GM23248 (cell line): ENCODE measurements around the gene UBL5. TPM values are rescaled to one million over a fixed set of nuclear protein-coding genes. Genes with fewer than 3 reads are reported as not detected.

Experiments
- DNase-seq: peaks from one replicate; pipeline ENCODE4 v3.0.0-alpha.2; 2015
- H2AFZ ChIP-seq: fragments of 200-600 bp; sonication (generic); 2 replicates; pipeline ENCODE4 v1.6.1; 2016; ENCODE audit warnings: antibody characterized with exemption
- H3F3A ChIP-seq: fragments of 200-600 bp; sonication (generic); 2 replicates; pipeline ENCODE4 v1.6.1; 2016; ENCODE audit warnings: mild to moderate bottlenecking, antibody characterized with exemption, mixed run types; ENCODE audit not compliant: insufficient read depth
- H3K27ac ChIP-seq: fragments of 200-600 bp; sonication (generic); 2 replicates; pipeline ENCODE4 v1.5.1; 2016; ENCODE audit warnings: mild to moderate bottlenecking
- H3K27me3 ChIP-seq: fragments of 200-600 bp; sonication (generic); replicated peaks from 2 replicates; pipeline ENCODE4 v1.6.1; 2016; ENCODE audit warnings: mild to moderate bottlenecking; ENCODE audit not compliant: insufficient read depth
- H3K36me3 ChIP-seq: fragments of 200-600 bp; sonication (generic); 2 replicates; pipeline ENCODE4 v1.6.1; 2016; ENCODE audit warnings: low read depth, mild to moderate bottlenecking
- H3K4me1 ChIP-seq: fragments of 200-600 bp; sonication (generic); 2 replicates; pipeline ENCODE4 v1.6.1; 2016; ENCODE audit warnings: mild to moderate bottlenecking; ENCODE audit not compliant: insufficient read depth
- H3K4me2 ChIP-seq: fragments of 200-600 bp; sonication (generic); one replicate; pipeline ENCODE4 v1.6.1; 2016; ENCODE audit warnings: mild to moderate bottlenecking; ENCODE audit not compliant: unreplicated experiment
- H3K4me3 ChIP-seq: fragments of 200-600 bp; sonication (generic); 2 replicates; pipeline ENCODE4 v1.5.1; 2016; ENCODE audit warnings: mild to moderate bottlenecking
- H3K79me2 ChIP-seq: fragments of 200-600 bp; sonication (generic); 2 replicates; pipeline ENCODE4 v1.6.1; 2016; ENCODE audit warnings: mild to moderate bottlenecking; ENCODE audit not compliant: insufficient read depth
- H3K9ac ChIP-seq: fragments of 200-600 bp; sonication (generic); 2 replicates; pipeline ENCODE4 v1.6.1; 2016; ENCODE audit warnings: mild to moderate bottlenecking
- H3K9me2 ChIP-seq: fragments of 200-600 bp; sonication (generic); 2 replicates; pipeline ENCODE4 v1.6.1; 2016; ENCODE audit warnings: mixed run types, mild to moderate bottlenecking, moderate library complexity; ENCODE audit not compliant: insufficient read depth
- H3K9me3 ChIP-seq: fragments of 200-600 bp; sonication (generic); one replicate; pipeline ENCODE4 v1.6.1; 2017; ENCODE audit warnings: low read depth
- H4K20me1 ChIP-seq: fragments of 200-600 bp; sonication (generic); 2 replicates; pipeline ENCODE4 v1.6.0; 2016; ENCODE audit not compliant: insufficient read depth
- EZH2 ChIP-seq: fragments of 200-600 bp; sonication (generic); IDR thresholded peaks from 2 replicates; pipeline ENCODE4 v1.6.1; 2018; ENCODE audit warnings: antibody characterized with exemption, mild to moderate bottlenecking; ENCODE audit not compliant: insufficient read depth, poor library complexity, severe bottlenecking
- EZH2phosphoT487 ChIP-seq: fragments of 200-600 bp; sonication (generic); IDR thresholded peaks from 2 replicates; pipeline ENCODE4 v1.6.1; 2018; ENCODE audit warnings: antibody characterized with exemption, moderate library complexity, mild to moderate bottlenecking, low read depth; ENCODE audit not compliant: insufficient read depth
- WGBS, 2 experiments: methylation state at CpG; one replicate each; pipeline ENCODE4 v1.1.6; 2015 to 2017; ENCODE audit warnings: low lambda C conversion rate in 2 of 2, low coverage in 1 of 2; ENCODE audit errors: missing lambda C conversion rate in 2 of 2; 5-methylcytosine and 5-hydroxymethylcytosine counted together
- in situ Hi-C: fragments of 300-500 bp; cut with MboI; formaldehyde crosslinking; loops from 2 replicates; pipeline ENCODE4 v1.15.0; 2020
- polyA plus RNA-seq: library from polyadenylated mRNA; unstranded; fragments of >200 nt; fragmentation: Nextera tagmentation; extraction: Ambion mirVana; gene quantifications from 2 replicates; pipeline ENCODE4 v1.2.1, GENCODE V29; 2016
- total RNA-seq: library from RNA; depleted of rRNA; stranded (reverse); fragments of >200 nt; shearing (Covaris generic); gene quantifications from 2 replicates; pipeline ENCODE4 v1.2.3, GENCODE V29; 2014

Gene UBL5
- total and polyA plus RNA-seq, 2 experiments from 2014 or later, result 392 to 605 TPM

GRCh38 chr19:9791552-9792205, 36.0 kb upstream of the UBL5 start:
- DNase-seq, result peak; percentile 97

GRCh38 chr19:9792206-9793070, 35.3 kb upstream of the UBL5 start:
- Histone ChIP-seq H3K9me2 (no peaks in the 10 kb centered on the region), H3K36me3 (no peaks in the 10 kb centered on the region), H3K27ac (peak overlapping the region; percentile 69), H3K4me2 (peak overlapping the region; percentile 74), H2AFZ (peak overlapping the region; percentile 95), H3K9ac (peak overlapping the region; percentile 77), H3K27me3 (no peaks in the 10 kb centered on the region), H3K4me1 (no peaks in the 10 kb centered on the region), H3K9me3 (no peaks in the 10 kb centered on the region), H3K79me2 (no peaks in the 10 kb centered on the region), H4K20me1 (no peaks in the 10 kb centered on the region), H3K4me3 (peak overlapping the region; percentile 88), H3F3A (peaks cover 27% of the 10 kb centered on the region)
- no peak for TF ChIP-seq EZH2
- TF ChIP-seq EZH2phosphoT487, result no peak
- in situ Hi-C loops, result loop anchor here (25.0 kb wide), 1 partner anchor 480 kb away; the partner anchor contains the start of genes ZNF559 and ZNF699
- 0 to 6% methylated on average over 16 to 70 of the region's 70 CpGs for WGBS, 2 experiments
- peak; percentile 98 for DNase-seq

More at GRCh38 chr19:9791552-9792205, 36.0 kb upstream of the UBL5 start:
- H3K9me3 ChIP-seq, result no peaks in the 10 kb centered on the region
- in situ Hi-C loops, result loop anchor here (25.0 kb wide), 1 partner anchor 479 kb away; the partner anchor contains the start of genes ZNF559 and ZNF699
- peak overlapping the region; percentile 69 for H3K27ac ChIP-seq
- H3K9me2 ChIP-seq, result no peaks in the 10 kb centered on the region
- H3K79me2 ChIP-seq, result no peaks in the 10 kb centered on the region
- H3K4me1 ChIP-seq, result no peaks in the 10 kb centered on the region
- H3K36me3 ChIP-seq, result no peaks in the 10 kb centered on the region
- WGBS, 2 experiments, result 3 to 4% methylated on average over 7 to 50 of the region's 50 CpGs
- no peaks in the 10 kb centered on the region for H3K27me3 ChIP-seq
- H3K4me3 ChIP-seq, result peak overlapping the region; percentile 88
- H3K4me2 ChIP-seq, result peak overlapping the region; percentile 74
- peak overlapping the region; percentile 95 for H2AFZ ChIP-seq
- peaks cover 24% of the 10 kb centered on the region for H3F3A ChIP-seq
- no peaks in the 10 kb centered on the region for H4K20me1 ChIP-seq
- H3K9ac ChIP-seq, result peak overlapping the region; percentile 77
- TF ChIP-seq EZH2 (no peak), EZH2phosphoT487 (no peak)

GRCh38 chr19:9793071-9793591, 34.6 kb upstream of the UBL5 start:
- H3K4me2 ChIP-seq, result peak overlapping the region; percentile 67
- H3K9ac ChIP-seq, result peak overlapping the region; percentile 77
- DNase-seq, result peak; percentile 76
- no peaks in the 10 kb centered on the region for H3K27me3 ChIP-seq
- peak overlapping the region; percentile 95 for H2AFZ ChIP-seq
- 19 to 21% methylated on average over 25 to 36 of the region's 36 CpGs for WGBS, 2 experiments
- TF ChIP-seq EZH2, result no peak
- H3F3A ChIP-seq, result peaks cover 27% of the 10 kb centered on the region
- no peaks in the 10 kb centered on the region for H3K36me3 ChIP-seq
- no peaks in the 10 kb centered on the region for H3K9me2 ChIP-seq
- H3K9me3 ChIP-seq, result no peaks in the 10 kb centered on the region
- peak overlapping the region; percentile 88 for H3K4me3 ChIP-seq
- H4K20me1 ChIP-seq, result no peaks in the 10 kb centered on the region
- H3K4me1 ChIP-seq, result no peaks in the 10 kb centered on the region
- H3K79me2 ChIP-seq, result no peaks in the 10 kb centered on the region
- in situ Hi-C loops, result loop anchor here (25.0 kb wide), 1 partner anchor 481 kb away; the partner anchor contains the start of genes ZNF559 and ZNF699
- H3K27ac ChIP-seq, result peak overlapping the region; percentile 66

GRCh38 chr19:9796113-9796773, 31.5 kb upstream of the UBL5 start:
- TF ChIP-seq EZH2phosphoT487 (no peak), EZH2 (no peak)
- H3K4me3 ChIP-seq, result no peak overlapping the region
- no peaks in the 10 kb centered on the region for H3K4me1 ChIP-seq
- no peaks in the 10 kb centered on the region for H4K20me1 ChIP-seq
- no peak overlapping the region for H3K4me2 ChIP-seq
- peak overlapping the region; percentile 76 for H2AFZ ChIP-seq
- 41 to 43% methylated on average over 6 of the region's 6 CpGs for WGBS, 2 experiments
- no peaks in the 10 kb centered on the region for H3K36me3 ChIP-seq
- in situ Hi-C loops, result loop anchor here (25.0 kb wide), 1 partner anchor 484 kb away; the partner anchor contains the start of genes ZNF559 and ZNF699
- no peaks in the 10 kb centered on the region for H3K79me2 ChIP-seq
- no peak overlapping the region for H3K9ac ChIP-seq
- H3K9me2 ChIP-seq, result no peaks in the 10 kb centered on the region
- DNase-seq, result peak; percentile 88
- no peaks in the 10 kb centered on the region for H3K27me3 ChIP-seq
- H3K9me3 ChIP-seq, result no peaks in the 10 kb centered on the region
- H3F3A ChIP-seq, result peaks cover 31% of the 10 kb centered on the region
- peak overlapping the region; percentile 49 for H3K27ac ChIP-seq
